Liver (tissue), 3 donors: ENCODE measurements around the gene BORCS5.

Experiments
- EGR1 ChIP-seq, 2 donors: IDR thresholded peaks; 2 replicates each; pipeline ENCODE4 v1.6.1; 2016 to 2018; ENCODE audit warnings: antibody characterized with exemption in 2 of 2, low read depth in 2 of 2
- FOXA1 ChIP-seq: IDR thresholded peaks from 2 replicates; pipeline ENCODE4 v1.6.1; 2016; ENCODE audit warnings: antibody characterized with exemption
- JUND ChIP-seq, 2 donors: IDR thresholded peaks; 2 replicates each; pipeline ENCODE4 v1.6.1; 2016; ENCODE audit warnings: antibody characterized with exemption in 2 of 2
- MAX ChIP-seq: IDR thresholded peaks from 2 replicates; pipeline ENCODE4 v1.6.1; 2016; ENCODE audit warnings: antibody characterized with exemption
- NR2F2 ChIP-seq: IDR thresholded peaks from 2 replicates; pipeline ENCODE4 v1.6.1; 2016; ENCODE audit warnings: antibody characterized with exemption
- RAD21 ChIP-seq, 2 donors: IDR thresholded peaks; 2 replicates each; pipeline ENCODE4 v1.6.1; 2016; ENCODE audit warnings: antibody characterized with exemption in 2 of 2, mild to moderate bottlenecking in 2 of 2
- RXRA ChIP-seq, 2 donors: IDR thresholded peaks; 2 replicates each; pipeline ENCODE4 v1.6.1; 2017 to 2018; ENCODE audit warnings: antibody characterized with exemption in 2 of 2, mild to moderate bottlenecking in 1 of 2
- SP1 ChIP-seq: IDR thresholded peaks from 2 replicates; pipeline ENCODE4 v1.6.1; 2018; ENCODE audit warnings: antibody characterized with exemption, mild to moderate bottlenecking
- TAF1 ChIP-seq: conservative IDR thresholded peaks from 2 replicates; pipeline ENCODE4 v1.6.1; 2016; ENCODE audit warnings: antibody characterized with exemption, mild to moderate bottlenecking
- YY1 ChIP-seq: IDR thresholded peaks from 2 replicates; pipeline ENCODE4 v1.6.1; 2016; ENCODE audit warnings: antibody characterized with exemption, mild to moderate bottlenecking
- TF ChIP-seq, protein P1 (sequence below): fragments of 150-350 bp; IDR thresholded peaks from 2 replicates; pipeline ENCODE4 v1.5.1; 2017; ENCODE audit warnings: improper control_type of control experiment, low read depth, low read length; ENCODE audit not compliant: missing input control
- TF ChIP-seq, protein P2 (sequence below): IDR thresholded peaks from 2 replicates; pipeline ENCODE4 v1.6.1; 2016; ENCODE audit warnings: antibody characterized with exemption, mild to moderate bottlenecking
- TF ChIP-seq, protein P3 (sequence below): IDR thresholded peaks from 2 replicates; pipeline ENCODE4 v1.6.1; 2016; ENCODE audit warnings: antibody characterized with exemption
- donor health status: healthy.
- donor health status: healthy.

DNA sequence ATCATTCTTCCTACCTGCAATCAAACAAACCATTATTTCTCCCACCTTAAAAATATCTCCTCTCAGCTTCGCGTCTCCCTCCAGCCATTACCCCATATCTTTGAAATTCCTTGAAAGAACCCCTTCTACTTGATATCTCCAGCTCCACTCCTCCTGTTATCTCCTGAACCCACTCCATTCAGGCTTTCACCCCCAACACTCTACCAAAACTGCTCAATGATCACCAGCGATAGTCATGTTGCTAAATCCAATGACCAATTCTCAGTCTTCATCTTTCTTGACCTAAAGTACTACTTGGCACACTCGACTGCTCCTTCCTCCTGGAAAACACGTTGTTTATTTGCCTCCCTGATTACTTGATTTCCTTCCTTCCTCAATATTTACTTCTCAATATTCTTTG, 135.7 kb downstream of the BORCS5 start:
- TF ChIP-seq, protein P1, sequence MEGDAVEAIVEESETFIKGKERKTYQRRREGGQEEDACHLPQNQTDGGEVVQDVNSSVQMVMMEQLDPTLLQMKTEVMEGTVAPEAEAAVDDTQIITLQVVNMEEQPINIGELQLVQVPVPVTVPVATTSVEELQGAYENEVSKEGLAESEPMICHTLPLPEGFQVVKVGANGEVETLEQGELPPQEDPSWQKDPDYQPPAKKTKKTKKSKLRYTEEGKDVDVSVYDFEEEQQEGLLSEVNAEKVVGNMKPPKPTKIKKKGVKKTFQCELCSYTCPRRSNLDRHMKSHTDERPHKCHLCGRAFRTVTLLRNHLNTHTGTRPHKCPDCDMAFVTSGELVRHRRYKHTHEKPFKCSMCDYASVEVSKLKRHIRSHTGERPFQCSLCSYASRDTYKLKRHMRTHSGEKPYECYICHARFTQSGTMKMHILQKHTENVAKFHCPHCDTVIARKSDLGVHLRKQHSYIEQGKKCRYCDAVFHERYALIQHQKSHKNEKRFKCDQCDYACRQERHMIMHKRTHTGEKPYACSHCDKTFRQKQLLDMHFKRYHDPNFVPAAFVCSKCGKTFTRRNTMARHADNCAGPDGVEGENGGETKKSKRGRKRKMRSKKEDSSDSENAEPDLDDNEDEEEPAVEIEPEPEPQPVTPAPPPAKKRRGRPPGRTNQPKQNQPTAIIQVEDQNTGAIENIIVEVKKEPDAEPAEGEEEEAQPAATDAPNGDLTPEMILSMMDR = no peak
- no peak for TF ChIP-seq MAX
- TF ChIP-seq SP1 = no peak
- no peak for TF ChIP-seq RAD21 (IDR thresholded peaks at IDR 0.05)
- no peak for TF ChIP-seq JUND (IDR thresholded peaks at IDR 0.05)
- no peak for TF ChIP-seq YY1
- no peak for TF ChIP-seq TAF1
- no peak for TF ChIP-seq EGR1 (IDR thresholded peaks at IDR 0.05; ENCODE audit: low read depth in 2 of 2)
- no peak for TF ChIP-seq FOXA1
- TF ChIP-seq, protein P2, sequence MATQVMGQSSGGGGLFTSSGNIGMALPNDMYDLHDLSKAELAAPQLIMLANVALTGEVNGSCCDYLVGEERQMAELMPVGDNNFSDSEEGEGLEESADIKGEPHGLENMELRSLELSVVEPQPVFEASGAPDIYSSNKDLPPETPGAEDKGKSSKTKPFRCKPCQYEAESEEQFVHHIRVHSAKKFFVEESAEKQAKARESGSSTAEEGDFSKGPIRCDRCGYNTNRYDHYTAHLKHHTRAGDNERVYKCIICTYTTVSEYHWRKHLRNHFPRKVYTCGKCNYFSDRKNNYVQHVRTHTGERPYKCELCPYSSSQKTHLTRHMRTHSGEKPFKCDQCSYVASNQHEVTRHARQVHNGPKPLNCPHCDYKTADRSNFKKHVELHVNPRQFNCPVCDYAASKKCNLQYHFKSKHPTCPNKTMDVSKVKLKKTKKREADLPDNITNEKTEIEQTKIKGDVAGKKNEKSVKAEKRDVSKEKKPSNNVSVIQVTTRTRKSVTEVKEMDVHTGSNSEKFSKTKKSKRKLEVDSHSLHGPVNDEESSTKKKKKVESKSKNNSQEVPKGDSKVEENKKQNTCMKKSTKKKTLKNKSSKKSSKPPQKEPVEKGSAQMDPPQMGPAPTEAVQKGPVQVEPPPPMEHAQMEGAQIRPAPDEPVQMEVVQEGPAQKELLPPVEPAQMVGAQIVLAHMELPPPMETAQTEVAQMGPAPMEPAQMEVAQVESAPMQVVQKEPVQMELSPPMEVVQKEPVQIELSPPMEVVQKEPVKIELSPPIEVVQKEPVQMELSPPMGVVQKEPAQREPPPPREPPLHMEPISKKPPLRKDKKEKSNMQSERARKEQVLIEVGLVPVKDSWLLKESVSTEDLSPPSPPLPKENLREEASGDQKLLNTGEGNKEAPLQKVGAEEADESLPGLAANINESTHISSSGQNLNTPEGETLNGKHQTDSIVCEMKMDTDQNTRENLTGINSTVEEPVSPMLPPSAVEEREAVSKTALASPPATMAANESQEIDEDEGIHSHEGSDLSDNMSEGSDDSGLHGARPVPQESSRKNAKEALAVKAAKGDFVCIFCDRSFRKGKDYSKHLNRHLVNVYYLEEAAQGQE = no peak
- TF ChIP-seq RXRA (IDR thresholded peaks at IDR 0.05) = no peak
- TF ChIP-seq NR2F2 = no peak
- TF ChIP-seq, protein P3, sequence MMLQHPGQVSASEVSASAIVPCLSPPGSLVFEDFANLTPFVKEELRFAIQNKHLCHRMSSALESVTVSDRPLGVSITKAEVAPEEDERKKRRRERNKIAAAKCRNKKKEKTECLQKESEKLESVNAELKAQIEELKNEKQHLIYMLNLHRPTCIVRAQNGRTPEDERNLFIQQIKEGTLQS = no peak
